MM.1S (cell line): ENCODE results near the gene VASH2.

Experiments used
- DNase-seq: peaks from one replicate; pipeline ENCODE4 v3.0.0-alpha.2; 2015
- H2AFZ ChIP-seq: fragments of 300-600 bp; sonication (generic); 2 replicates; pipeline ENCODE4 v1.6.0; 2016; ENCODE audit warnings: antibody characterized with exemption, low read length
- H3F3A ChIP-seq: fragments of 300-600 bp; sonication (generic); 2 replicates; pipeline ENCODE4 v1.6.1; 2016; ENCODE audit warnings: mild to moderate bottlenecking, antibody characterized with exemption, low read length, moderate library complexity, mixed read lengths; ENCODE audit not compliant: insufficient read depth
- H3K27ac ChIP-seq: fragments of 300-600 bp; sonication (generic); 2 replicates; pipeline ENCODE4 v1.5.1; 2016; ENCODE audit warnings: mild to moderate bottlenecking, low read length
- H3K27me3 ChIP-seq: fragments of 300-600 bp; sonication (generic); replicated peaks from 2 replicates; pipeline ENCODE4 v1.6.0; 2016; ENCODE audit warnings: low read length; ENCODE audit not compliant: insufficient read depth
- H3K36me3 ChIP-seq: fragments of 300-600 bp; sonication (generic); replicated peaks from 2 replicates; pipeline ENCODE4 v1.6.1; 2016; ENCODE audit warnings: mild to moderate bottlenecking, low read length, mixed read lengths; ENCODE audit not compliant: insufficient read depth
- H3K4me1 ChIP-seq: fragments of 300-600 bp; sonication (generic); 2 replicates; pipeline ENCODE4 v1.6.1; 2016; ENCODE audit warnings: low read length, mixed read lengths
- H3K4me2 ChIP-seq: fragments of 300-600 bp; sonication (generic); 2 replicates; pipeline ENCODE4 v1.6.0; 2016; ENCODE audit warnings: low read depth, low read length
- H3K4me3 ChIP-seq: fragments of 300-600 bp; sonication (generic); 2 replicates; pipeline ENCODE4 v1.5.1; 2016; ENCODE audit warnings: low read length, mixed read lengths
- H3K79me2 ChIP-seq: fragments of 300-600 bp; sonication (generic); 2 replicates; pipeline ENCODE4 v1.6.1; 2016; ENCODE audit warnings: mixed run types, low read length, mixed read lengths
- H3K9ac ChIP-seq: fragments of 300-600 bp; sonication (generic); 2 replicates; pipeline ENCODE4 v1.6.1; 2016; ENCODE audit warnings: low read length, mixed read lengths
- H3K9me2 ChIP-seq: fragments of 300-600 bp; sonication (generic); replicated peaks from 2 replicates; pipeline ENCODE4 v1.6.1; 2016; ENCODE audit warnings: mild to moderate bottlenecking, low read length, mixed read lengths; ENCODE audit not compliant: insufficient read depth
- H3K9me3 ChIP-seq: fragments of 300-600 bp; sonication (generic); replicated peaks from 2 replicates; pipeline ENCODE4 v1.6.1; 2016; ENCODE audit warnings: mild to moderate bottlenecking, low read length, mixed read lengths; ENCODE audit not compliant: insufficient read depth
- H4K20me1 ChIP-seq: fragments of 300-600 bp; sonication (generic); 2 replicates; pipeline ENCODE4 v1.6.1; 2016; ENCODE audit warnings: mild to moderate bottlenecking, low read length, moderate library complexity, mixed read lengths; ENCODE audit not compliant: insufficient read depth
- CTCF ChIP-seq: fragments of 300-600 bp; sonication (generic); IDR thresholded peaks from 2 replicates; pipeline ENCODE4 v1.5.1; 2016; ENCODE audit warnings: antibody characterized with exemption, low read length, mixed read lengths
- EZH2 ChIP-seq: fragments of 300-600 bp; sonication (generic); optimal IDR thresholded peaks from 2 replicates; pipeline ENCODE3; 2017; ENCODE audit warnings: low read depth, mild to moderate bottlenecking, antibody characterized with exemption, low read length, mixed read lengths
- EZH2phosphoT487 ChIP-seq: fragments of 300-600 bp; sonication (generic); IDR thresholded peaks from 2 replicates; pipeline ENCODE4 v1.6.1; 2018; ENCODE audit warnings: antibody characterized with exemption, low read length

Gene VASH2

GRCh38 chr1:213014642-213015041 is 64.3 kb downstream of the VASH2 start:
- H3K79me2 ChIP-seq: peaks cover 45% of the 10 kb centered on the region
- no peak for TF ChIP-seq CTCF
- no peak for TF ChIP-seq EZH2phosphoT487
- no peak for TF ChIP-seq EZH2
- H3K4me1 ChIP-seq: peaks cover 3% of the 10 kb centered on the region; the same call in 1 of the 2 replicates
- H3K4me3 ChIP-seq: peak overlapping the region; percentile 80
- H3K9ac ChIP-seq: peak overlapping the region; percentile 74
- no peaks in the 10 kb centered on the region for H4K20me1 ChIP-seq
- H3F3A ChIP-seq: peaks cover 3% of the 10 kb centered on the region; the same call in 1 of the 2 replicates
- H3K9me2 ChIP-seq: no peaks in the 10 kb centered on the region
- H3K9me3 ChIP-seq: no peaks in the 10 kb centered on the region
- no peaks in the 10 kb centered on the region for H3K36me3 ChIP-seq
- H3K4me2 ChIP-seq: peak overlapping the region; percentile 46
- no peaks in the 10 kb centered on the region for H3K27me3 ChIP-seq
- peak overlapping the region; percentile 69 for H2AFZ ChIP-seq
- peak overlapping the region; percentile 67; the same call in 1 of the 2 replicates for H3K27ac ChIP-seq
- no peak for DNase-seq

GRCh38 chr1:213015099-213016050 is 65.0 kb downstream of the VASH2 start, which contains the start of gene ANGEL2:
Gene ANGEL2, minus strand, starts transcription at chr1:213015867. Its CDS starts 196 bp downstream, at chr1:213015671.
- H3K79me2 ChIP-seq: peaks cover 45% of the 10 kb centered on the region
- H3K9me2 ChIP-seq: no peaks in the 10 kb centered on the region
- no peaks in the 10 kb centered on the region for H3K27me3 ChIP-seq
- H4K20me1 ChIP-seq: no peaks in the 10 kb centered on the region
- no peak for TF ChIP-seq EZH2
- TF ChIP-seq CTCF: no peak
- no peak for TF ChIP-seq EZH2phosphoT487
- peaks cover 3% of the 10 kb centered on the region; the same call in 1 of the 2 replicates for H3K4me1 ChIP-seq
- H3K36me3 ChIP-seq: no peaks in the 10 kb centered on the region
- H3K4me2 ChIP-seq: peak within 1 kb of the TSS; percentile 46
- DNase-seq: peak; percentile 99
- peaks cover 3% of the 10 kb centered on the region; the same call in 1 of the 2 replicates for H3F3A ChIP-seq
- peak within 1 kb of the TSS; percentile 74 for H3K9ac ChIP-seq
- H3K9me3 ChIP-seq: no peaks in the 10 kb centered on the region
- H3K4me3 ChIP-seq: peak within 1 kb of the TSS; percentile 80
- H3K27ac ChIP-seq: peak within 1 kb of the TSS; percentile 67; the same call in 1 of the 2 replicates
- H2AFZ ChIP-seq: peak within 1 kb of the TSS; percentile 80

- H3K27ac ChIP-seq: no peak overlapping the region
- peaks cover 3% of the 10 kb centered on the region; the same call in 1 of the 2 replicates for H3F3A ChIP-seq
- H3K4me1 ChIP-seq: peaks cover 3% of the 10 kb centered on the region; the same call in 1 of the 2 replicates
- H3K79me2 ChIP-seq: peaks cover 25% of the 10 kb centered on the region
- 0 out of 2 replicates have a peak, but pooled peaks cover 3% of the 10 kb centered on the region for H3K9me3 ChIP-seq
- TF ChIP-seq EZH2 (no peak), EZH2phosphoT487 (no peak), CTCF (no peak)
- no peaks in the 10 kb centered on the region for H3K27me3 ChIP-seq
- H3K9ac ChIP-seq: no peak overlapping the region
- H3K4me3 ChIP-seq: no peak overlapping the region
- H4K20me1 ChIP-seq: no peaks in the 10 kb centered on the region
- H2AFZ ChIP-seq: no peak overlapping the region
- H3K9me2 ChIP-seq: no peaks in the 10 kb centered on the region
- H3K4me2 ChIP-seq: no peak overlapping the region
- no peaks in the 10 kb centered on the region for H3K36me3 ChIP-seq
- no peak for DNase-seq
These were observed 67.3 kb downstream of the VASH2 start for GRCh38 chr1:213017447-213018273.
